Mesodermal cell (in vitro differentiated cells): ENCODE measurements around the gene COL15A1.

ENCODE experiments used
- H3K27ac ChIP-seq: 2 replicates; pipeline ENCODE4 v1.7.0; 2013; ENCODE audit warnings: mild to moderate bottlenecking, low read depth, low read length, moderate library complexity; ENCODE audit not compliant: severe bottlenecking
- H3K36me3 ChIP-seq: 2 replicates; pipeline ENCODE4 v1.7.1; 2013; ENCODE audit warnings: mild to moderate bottlenecking, low read length, moderate library complexity; ENCODE audit not compliant: control insufficient read depth, insufficient read depth
- H3K4me1 ChIP-seq: one replicate; pipeline ENCODE4 v1.7.1; 2013; ENCODE audit warnings: mild to moderate bottlenecking, low read length; ENCODE audit not compliant: insufficient read depth, control insufficient read depth, poor library complexity, severe bottlenecking
- H3K4me3 ChIP-seq: 2 replicates; pipeline ENCODE4 v1.7.0; 2013; ENCODE audit warnings: low read length, control low read depth, mild to moderate bottlenecking; ENCODE audit not compliant: insufficient read depth, poor library complexity, severe bottlenecking; ENCODE audit errors: extremely low read depth
- H3K9me3 ChIP-seq: 2 replicates; pipeline ENCODE4 v1.7.1; 2013; ENCODE audit warnings: mild to moderate bottlenecking, low read length, moderate library complexity; ENCODE audit not compliant: control insufficient read depth
- WGBS, 2 experiments: methylation state at CpG; one replicate each; pipeline ENCODE4 v1.1.5; 2013; ENCODE audit warnings: missing lambda C conversion rate in 2 of 2; ENCODE audit not compliant: insufficient coverage in 2 of 2; 5-methylcytosine and 5-hydroxymethylcytosine counted together

The COL15A1 gene

GRCh38 chr9:98944734-98945074, 997 bp downstream of the COL15A1 start:
- 24 to 31% methylated on average over 3 to 6 of the region's 9 CpGs for WGBS, 2 experiments

DNA sequence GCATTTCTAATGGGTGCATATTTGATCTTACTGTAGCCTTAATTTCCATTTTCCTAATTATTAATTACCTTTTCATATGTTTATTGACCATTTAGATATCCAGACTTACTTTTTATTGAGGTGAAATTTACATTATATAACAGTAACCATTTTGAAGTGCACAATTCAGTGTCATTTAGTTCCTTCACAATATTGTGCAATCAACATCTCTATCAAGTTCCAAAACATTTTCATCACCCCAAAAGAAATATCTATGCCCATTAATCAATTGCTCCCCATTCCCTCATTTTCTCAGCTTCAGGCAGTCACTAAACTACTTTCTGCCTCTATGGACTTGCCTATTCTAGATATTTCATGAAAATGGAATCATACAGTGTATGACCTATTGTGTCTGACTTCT, 5.9 kb downstream of the COL15A1 start:
- Histone ChIP-seq H3K36me3 (no peaks in the 10 kb centered on the region), H3K27ac (no peak overlapping the region), H3K9me3 (no peaks in the 10 kb centered on the region), H3K4me3 (no peak overlapping the region), H3K4me1 (peaks cover 2% of the 10 kb centered on the region)

More at GRCh38 chr9:98944734-98945074, 997 bp downstream of the COL15A1 start:
- Histone ChIP-seq H3K4me3 (peak overlapping the region; percentile 40), H3K27ac (no peak overlapping the region), H3K4me1 (peaks cover 5% of the 10 kb centered on the region), H3K9me3 (no peaks in the 10 kb centered on the region), H3K36me3 (no peaks in the 10 kb centered on the region)

DNA sequence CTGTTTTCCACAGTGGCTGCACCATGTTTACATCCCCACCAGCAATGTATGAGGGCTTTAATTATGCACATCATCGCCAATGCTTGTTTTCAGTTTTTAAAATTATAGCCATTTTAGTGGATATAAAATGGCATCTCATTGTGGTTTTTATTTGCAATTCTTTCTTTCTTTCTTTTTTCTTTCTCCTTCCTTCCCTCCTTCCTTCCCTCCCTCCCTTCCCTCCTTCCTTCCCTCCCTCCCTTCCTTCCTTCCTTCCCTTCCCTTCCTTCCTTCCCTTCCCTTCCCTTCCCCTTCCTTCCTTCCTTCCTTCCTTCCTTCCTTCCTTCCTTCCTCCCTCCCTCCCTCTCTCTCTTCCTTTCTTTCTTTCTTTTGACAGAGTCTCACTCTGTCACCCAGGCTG, 6.6 kb downstream of the COL15A1 start:
- no CpG with 5 or more reads among the region's 1 CpG for WGBS, 2 experiments
- Histone ChIP-seq H3K27ac (no peak overlapping the region), H3K4me3 (no peak overlapping the region), H3K4me1 (no peaks in the 10 kb centered on the region), H3K9me3 (no peaks in the 10 kb centered on the region), H3K36me3 (no peaks in the 10 kb centered on the region)

DNA sequence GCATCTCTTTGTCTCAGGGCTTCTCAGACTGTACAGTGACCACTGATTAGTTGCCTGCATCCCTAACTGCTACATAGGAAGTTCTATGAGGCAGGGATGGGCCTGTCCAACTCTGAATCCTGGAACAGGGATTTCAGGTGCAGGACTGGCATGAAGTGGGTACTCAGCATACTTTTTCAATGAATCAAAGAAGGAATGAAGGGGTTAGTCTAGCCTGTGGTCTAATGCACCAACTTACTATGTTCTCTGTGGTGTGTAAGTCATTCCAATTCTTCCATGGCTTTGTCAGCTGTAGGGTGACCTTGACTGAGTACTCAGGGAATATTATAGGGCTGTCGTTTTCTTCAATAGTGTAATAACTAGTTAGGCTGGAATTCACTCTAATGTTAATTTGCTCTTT, 8.3 kb downstream of the COL15A1 start:
- Histone ChIP-seq H3K36me3 (no peaks in the 10 kb centered on the region), H3K4me1 (no peaks in the 10 kb centered on the region), H3K4me3 (no peak overlapping the region), H3K27ac (no peak overlapping the region), H3K9me3 (peaks cover 3% of the 10 kb centered on the region)
- no CpG with 5 or more reads among the region's 1 CpG for WGBS, 2 experiments

DNA sequence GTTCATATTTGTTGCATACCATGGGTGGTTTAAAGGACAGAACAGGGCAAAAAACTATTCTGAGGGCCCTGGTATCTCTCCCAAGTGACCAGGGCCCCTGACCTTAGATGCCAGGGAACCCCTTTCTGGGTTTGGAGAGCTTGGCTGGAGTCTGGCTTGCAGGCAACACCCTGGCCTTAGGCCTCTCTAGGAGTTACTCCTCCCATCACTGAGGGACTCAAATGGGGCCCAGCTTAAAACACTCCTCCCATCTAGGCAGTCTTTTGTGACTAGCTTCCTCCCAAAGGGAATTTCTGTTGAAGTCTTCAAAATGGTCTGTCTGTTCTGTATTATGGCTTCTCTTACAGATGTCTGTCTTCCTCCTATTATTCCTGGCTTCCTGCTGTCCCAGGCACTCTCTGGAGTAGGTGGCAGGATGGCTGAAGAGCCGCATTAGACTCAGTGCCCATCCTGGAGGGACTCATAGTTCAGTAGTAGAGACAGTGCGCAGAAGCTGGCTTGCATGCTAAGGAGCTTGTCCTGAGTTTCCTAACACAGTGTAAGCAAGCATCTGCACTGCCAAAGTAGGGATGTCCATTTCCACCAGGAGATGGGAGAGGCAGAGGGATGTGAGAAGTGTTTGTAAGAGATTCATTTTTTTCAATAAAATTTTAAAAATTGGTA, 10.0 kb downstream of the COL15A1 start:
- Histone ChIP-seq H3K27ac (no peak overlapping the region), H3K9me3 (peaks cover 4% of the 10 kb centered on the region), H3K36me3 (no peaks in the 10 kb centered on the region), H3K4me1 (no peaks in the 10 kb centered on the region), H3K4me3 (no peak overlapping the region)
- WGBS, 2 experiments: 94 to 96% methylated on average over 2 of the region's 2 CpGs

GRCh38 chr9:98954244-98954610, 10.5 kb downstream of the COL15A1 start:
- no CpG with 5 or more reads among the region's 2 CpGs for WGBS, 2 experiments
- H3K9me3 ChIP-seq: peaks cover 4% of the 10 kb centered on the region
- no peaks in the 10 kb centered on the region for H3K4me1 ChIP-seq
- no peak overlapping the region for H3K27ac ChIP-seq
- no peak overlapping the region for H3K4me3 ChIP-seq
- H3K36me3 ChIP-seq: no peaks in the 10 kb centered on the region

- Histone ChIP-seq H3K9me3 (peaks cover 4% of the 10 kb centered on the region), H3K27ac (no peak overlapping the region), H3K4me1 (no peaks in the 10 kb centered on the region), H3K4me3 (no peak overlapping the region), H3K36me3 (no peaks in the 10 kb centered on the region)
- WGBS, 2 experiments: 91 to 100% methylated on average over 1 to 2 of the region's 3 CpGs
Measured at GRCh38 chr9:98955259-98955658, 11.6 kb downstream of the COL15A1 start.

DNA sequence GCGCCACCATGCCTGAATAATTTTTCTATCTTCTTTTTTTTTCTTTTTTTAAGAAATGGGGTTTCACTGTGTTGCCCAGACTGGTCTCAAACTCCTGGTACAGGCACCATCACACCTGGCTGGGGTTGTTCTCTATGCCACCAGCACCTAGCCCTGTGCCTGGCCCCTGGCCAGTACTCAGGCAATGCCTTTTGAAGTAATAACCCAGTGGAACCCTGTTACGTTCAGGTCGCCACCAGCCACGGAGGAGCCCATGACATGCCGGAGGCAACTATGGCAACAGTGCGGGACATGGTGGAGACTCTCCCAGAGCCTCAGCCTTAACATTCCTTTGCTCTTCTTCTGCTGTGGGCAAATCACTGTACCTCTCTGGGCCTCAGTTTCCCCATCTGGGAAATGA, 14.1 kb downstream of the COL15A1 start:
- H3K36me3 ChIP-seq: no peaks in the 10 kb centered on the region
- H3K9me3 ChIP-seq: peaks cover 4% of the 10 kb centered on the region
- H3K4me1 ChIP-seq: no peaks in the 10 kb centered on the region
- no peak overlapping the region for H3K4me3 ChIP-seq
- H3K27ac ChIP-seq: no peak overlapping the region
- WGBS, 2 experiments: 88 to 98% methylated on average over 5 of the region's 6 CpGs

DNA sequence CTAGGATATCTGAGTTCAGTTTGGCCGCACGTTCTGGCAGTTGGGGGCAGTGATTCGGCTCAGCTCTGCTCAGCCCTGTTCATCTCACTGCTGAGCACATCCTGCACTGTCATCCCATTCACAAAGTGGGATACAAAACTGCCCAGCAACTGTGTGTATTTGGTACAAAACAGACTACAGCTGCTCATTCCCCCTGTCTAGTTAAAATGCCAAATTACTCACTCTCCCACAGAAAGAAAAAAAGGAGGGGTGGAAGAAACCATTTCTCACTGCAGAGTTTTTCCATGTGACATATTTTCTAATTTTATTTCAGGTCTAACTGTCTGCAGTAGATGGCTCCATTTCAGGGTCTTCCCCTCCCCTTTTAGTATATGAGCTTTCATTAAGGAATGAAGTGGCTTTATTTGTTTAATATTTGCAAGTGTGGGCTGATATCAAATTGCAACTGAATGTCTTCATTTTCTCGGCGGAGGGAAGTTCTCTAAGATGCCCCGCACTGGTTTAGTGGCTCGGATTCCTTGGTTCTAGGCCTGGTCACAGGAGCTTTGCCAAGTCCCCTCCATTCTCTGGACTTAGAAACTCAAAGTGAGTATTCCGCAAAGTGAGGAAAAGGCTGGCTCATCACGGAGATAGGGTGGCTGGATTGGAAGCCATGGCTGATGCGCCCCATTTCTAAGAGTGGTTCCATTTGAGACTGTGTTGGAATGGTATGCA, 14.7 kb downstream of the COL15A1 start:
- no peak overlapping the region for H3K4me3 ChIP-seq
- H3K9me3 ChIP-seq: peaks cover 4% of the 10 kb centered on the region
- peaks cover 2% of the 10 kb centered on the region for H3K4me1 ChIP-seq
- WGBS, 2 experiments: 90 to 95% methylated on average over 8 to 10 of the region's 10 CpGs
- no peak overlapping the region for H3K27ac ChIP-seq
- H3K36me3 ChIP-seq: no peaks in the 10 kb centered on the region

DNA sequence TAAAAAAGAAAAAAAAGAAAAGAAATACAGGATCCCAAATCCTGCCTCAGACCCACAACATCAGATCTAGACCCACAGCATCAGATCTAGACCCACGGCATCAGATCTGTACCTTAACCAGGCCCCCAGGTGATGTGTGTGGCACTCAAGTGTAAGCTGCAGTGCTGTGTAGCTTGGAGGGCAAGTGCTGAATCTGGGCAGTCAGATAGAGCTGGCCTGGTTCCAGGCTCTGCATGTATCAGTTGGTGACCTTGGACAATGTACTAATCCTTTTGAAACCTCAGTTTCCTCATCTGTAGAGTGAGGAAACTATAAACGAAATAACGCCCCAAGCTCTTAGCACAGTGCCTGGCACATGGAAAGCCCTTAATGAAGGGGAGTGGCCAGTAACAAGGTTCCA, 16.7 kb downstream of the COL15A1 start:
- H3K4me3 ChIP-seq: no peak overlapping the region
- peaks cover 4% of the 10 kb centered on the region for H3K9me3 ChIP-seq
- peaks cover 2% of the 10 kb centered on the region for H3K4me1 ChIP-seq
- H3K27ac ChIP-seq: no peak overlapping the region
- WGBS, 2 experiments: 89 to 100% methylated on average over 2 of the region's 3 CpGs
- no peaks in the 10 kb centered on the region for H3K36me3 ChIP-seq

GRCh38 chr9:98961513-98962180, 17.9 kb downstream of the COL15A1 start:
- WGBS, 2 experiments: 87 to 92% methylated on average over 11 of the region's 16 CpGs
- peaks cover 2% of the 10 kb centered on the region for H3K4me1 ChIP-seq
- no peak overlapping the region for H3K27ac ChIP-seq

More at GRCh38 chr9:98961513-98962180, 17.9 kb downstream of the COL15A1 start:
- no peak overlapping the region for H3K4me3 ChIP-seq
- H3K9me3 ChIP-seq: peaks cover 4% of the 10 kb centered on the region
- no peaks in the 10 kb centered on the region for H3K36me3 ChIP-seq
